ENCODE data around the gene COCH.
"Not testable (repeated sequence)": the region's sequence is repeated elsewhere in the genome, so short reads cannot be mapped to it uniquely, and the experiment has no call there.

GRCh38 chr14:30897121-30897520, 22.8 kb downstream of the COCH start:
- not testable (repeated sequence) for TF ChIP-seq YY1 (IDR thresholded peaks at IDR 0.05; ENCODE audit: insufficient read depth, insufficient read length); ZNF274 (IDR thresholded peaks at IDR 0.05; ENCODE audit: low read depth, low read length); SUZ12 (IDR thresholded peaks at IDR 0.05; ENCODE audit: extremely low read depth, insufficient read depth, insufficient read length)

Data from NT2/D1 (cell line).